ENCODE measurements around the gene CCDC178. TPM values are rescaled to one million over a fixed set of nuclear protein-coding genes. Genes with fewer than 3 reads are reported as not detected.

CCDC178 gene
- total RNA-seq, 1 donor from 2014 or later, result 0.27 TPM

GRCh38 chr18:32905651-32906050 is 534.9 kb downstream of the CCDC178 start:
- intact Hi-C loops (cut with DNase I), result no loop called here
- DNase-seq (ENCODE audit: low spot score), result no peak

- DNase-seq (ENCODE audit: low spot score), result no peak
- intact Hi-C loops (cut with DNase I), result no loop called here
Observed at GRCh38 chr18:32902568-32903330, 537.8 kb downstream of the CCDC178 start.

- DNase-seq (ENCODE audit: low spot score), result no peak
- intact Hi-C loops (cut with DNase I), result no loop called here
Observed at GRCh38 chr18:32899819-32900218, 540.7 kb downstream of the CCDC178 start.

- DNase-seq (ENCODE audit: low spot score), result no peak
- intact Hi-C loops (cut with DNase I), result no loop called here
Observed at GRCh38 chr18:32896776-32897547, 543.6 kb downstream of the CCDC178 start.

GRCh38 chr18:32893915-32894314 is 546.6 kb downstream of the CCDC178 start:
- DNase-seq (ENCODE audit: low spot score), result no peak
- intact Hi-C loops (cut with DNase I), result no loop called here

- DNase-seq (ENCODE audit: low spot score), result no peak
- intact Hi-C loops (cut with DNase I), result no loop called here
Observed at GRCh38 chr18:32891797-32892196, 548.7 kb downstream of the CCDC178 start.

- DNase-seq (ENCODE audit: low spot score), result no peak
- intact Hi-C loops (cut with DNase I), result no loop called here
Observed at GRCh38 chr18:32891130-32891529, 549.4 kb downstream of the CCDC178 start.

GRCh38 chr18:32889615-32890593 is 550.6 kb downstream of the CCDC178 start:
- no peak for DNase-seq (ENCODE audit: low spot score)
- intact Hi-C loops (cut with DNase I), result no loop called here

GRCh38 chr18:32888306-32888705 is 552.2 kb downstream of the CCDC178 start:
- intact Hi-C loops (cut with DNase I), result no loop called here
- DNase-seq (ENCODE audit: low spot score), result no peak

Other genes starting within 250 kb of the CCDC178 start
- 6.1 TPM for gene ASXL3, start 137.5 kb upstream of the CCDC178 start, total RNA-seq

All from cardiac septum (tissue), 1 donor.